HepG2 (cell line): Measurements from ENCODE around the gene TBX3. TPM values are rescaled to one million over a fixed set of nuclear protein-coding genes. Genes with fewer than 3 reads are reported as not detected.
A peak's percentile ranks its signal among the peaks of the same experiment; 100 is the strongest.

Experiments
- ELF1 ChIP-seq: sonication (generic); formaldehyde crosslinking; IDR thresholded peaks from 2 replicates; pipeline ENCODE4 v1.4.0; 2020; ENCODE audit warnings: missing genetic modification reagents
- GLI4 ChIP-seq: sonication (generic); formaldehyde crosslinking; IDR thresholded peaks from 2 replicates; pipeline ENCODE4 v1.5.1; 2020; ENCODE audit warnings: missing genetic modification reagents, mild to moderate bottlenecking, moderate library complexity, borderline replicate concordance
- IRF9 ChIP-seq: sonication (generic); formaldehyde crosslinking; IDR thresholded peaks from 2 replicates; pipeline ENCODE4 v1.8.0; 2022; ENCODE audit warnings: missing genetic modification reagents, mild to moderate bottlenecking, borderline replicate concordance
- KDM3A ChIP-seq: IDR thresholded peaks from 2 replicates; pipeline ENCODE4 v1.6.1; 2018; ENCODE audit warnings: low read depth, missing compliant biosample characterization
- KLF16 ChIP-seq, 2 experiments: sonication (generic) in 1 of 2; formaldehyde crosslinking in 1 of 2; IDR thresholded peaks; 2 replicates each; pipeline versions ENCODE4 v1.6.1 to v1.8.0; 2016 to 2023; ENCODE audit warnings: missing genetic modification reagents in 2 of 2, missing compliant biosample characterization in 1 of 2
- MBNL3 ChIP-seq: fragments of 250-450 bp; sonication (Bioruptor Pico); conservative IDR thresholded peaks from 2 replicates; pipeline ENCODE4 v1.8.0; 2022; ENCODE audit warnings: mild to moderate bottlenecking, inconsistent platforms
- NAIF1 ChIP-seq: sonication (generic); formaldehyde crosslinking; IDR thresholded peaks from 2 replicates; pipeline ENCODE4 v1.5.0; 2020; ENCODE audit warnings: mild to moderate bottlenecking, missing genetic modification reagents, borderline replicate concordance
- RAD51 ChIP-seq: fragments of 450-650 bp; IDR thresholded peaks from 2 replicates; pipeline ENCODE4 v1.6.1; 2016; ENCODE audit warnings: borderline replicate concordance
- SP5 ChIP-seq: IDR thresholded peaks from 2 replicates; pipeline ENCODE4 v1.6.1; 2016; ENCODE audit warnings: low read depth, borderline replicate concordance
- ZBTB39 ChIP-seq: sonication (generic); formaldehyde crosslinking; IDR thresholded peaks from 2 replicates; pipeline ENCODE4 v1.5.0; 2020; ENCODE audit warnings: missing genetic modification reagents
- ZBTB7A ChIP-seq: sonication (generic); formaldehyde crosslinking; IDR thresholded peaks from 2 replicates; pipeline ENCODE4 v1.8.0; 2022; ENCODE audit warnings: mild to moderate bottlenecking, missing genetic modification reagents
- ZNF30 ChIP-seq: sonication (generic); formaldehyde crosslinking; IDR thresholded peaks from 2 replicates; pipeline ENCODE4 v1.5.0; 2020; ENCODE audit warnings: mild to moderate bottlenecking, missing genetic modification reagents
- ZNF367 ChIP-seq: sonication (generic); formaldehyde crosslinking; IDR thresholded peaks from 2 replicates; pipeline ENCODE4 v1.4.0; 2020; ENCODE audit warnings: missing genetic modification reagents, borderline replicate concordance
- ZNF773 ChIP-seq: sonication (generic); formaldehyde crosslinking; IDR thresholded peaks from 2 replicates; pipeline ENCODE4 v1.4.0; 2020; ENCODE audit warnings: missing genetic modification reagents, borderline replicate concordance
- ZNF83 ChIP-seq: sonication (generic); formaldehyde crosslinking; IDR thresholded peaks from 2 replicates; pipeline ENCODE4 v1.4.0; 2020; ENCODE audit warnings: missing genetic modification reagents, mild to moderate bottlenecking, borderline replicate concordance
- polyA plus RNA-seq, 8 experiments: library from polyadenylated mRNA; depleted of rRNA in 3 of 8; stranded (reverse) in 7 of 8; unstranded in 1 of 8; fragments of >200 nt; fragmentation: Illumina TruSeq in 4 of 8; extraction: Trizol in 4 of 8; gene quantifications; 2 replicates each; pipeline versions ENCODE4 v1.2.1 to v1.2.3, GENCODE V29; 2011 to 2016; ENCODE audit warnings: low read depth in 4 of 8, missing spikeins in 1 of 8, mixed read lengths in 1 of 8; ENCODE audit not compliant: insufficient read depth in 1 of 8
- total RNA-seq, 5 experiments: library from RNA; depleted of rRNA; stranded (reverse); fragments of >200 nt; fragmentation: Illumina TruSeq; extraction: Trizol; gene quantifications; 2 replicates each; pipeline ENCODE4 v1.2.3, GENCODE V29; 2016; ENCODE audit warnings: low read depth in 1 of 5
- TF ChIP-seq, protein P1 (sequence below): fragments of 450-650 bp; IDR thresholded peaks from 2 replicates; pipeline ENCODE4 v1.6.1; 2017; ENCODE audit warnings: mild to moderate bottlenecking
- TF ChIP-seq, protein P2 (sequence below): sonication (generic); formaldehyde crosslinking; IDR thresholded peaks from 2 replicates; pipeline ENCODE4 v1.5.0; 2020; ENCODE audit warnings: mild to moderate bottlenecking, missing genetic modification reagents, borderline replicate concordance

TBX3 gene
- total and polyA plus RNA-seq, 2 of the 13 experiments (the other 11 are each of a cell fraction or from before 2014, with no cell fraction given), result 27.1 to 42.4 TPM

GRCh38 chr12:114668151-114668885 lies 15.7 kb downstream of the TBX3 start (continued):
- TF ChIP-seq NAIF1 (CRISPR knock-in tag), result no peak
- no peak for TF ChIP-seq IRF9 (CRISPR knock-in tag)
- TF ChIP-seq, protein P1, sequence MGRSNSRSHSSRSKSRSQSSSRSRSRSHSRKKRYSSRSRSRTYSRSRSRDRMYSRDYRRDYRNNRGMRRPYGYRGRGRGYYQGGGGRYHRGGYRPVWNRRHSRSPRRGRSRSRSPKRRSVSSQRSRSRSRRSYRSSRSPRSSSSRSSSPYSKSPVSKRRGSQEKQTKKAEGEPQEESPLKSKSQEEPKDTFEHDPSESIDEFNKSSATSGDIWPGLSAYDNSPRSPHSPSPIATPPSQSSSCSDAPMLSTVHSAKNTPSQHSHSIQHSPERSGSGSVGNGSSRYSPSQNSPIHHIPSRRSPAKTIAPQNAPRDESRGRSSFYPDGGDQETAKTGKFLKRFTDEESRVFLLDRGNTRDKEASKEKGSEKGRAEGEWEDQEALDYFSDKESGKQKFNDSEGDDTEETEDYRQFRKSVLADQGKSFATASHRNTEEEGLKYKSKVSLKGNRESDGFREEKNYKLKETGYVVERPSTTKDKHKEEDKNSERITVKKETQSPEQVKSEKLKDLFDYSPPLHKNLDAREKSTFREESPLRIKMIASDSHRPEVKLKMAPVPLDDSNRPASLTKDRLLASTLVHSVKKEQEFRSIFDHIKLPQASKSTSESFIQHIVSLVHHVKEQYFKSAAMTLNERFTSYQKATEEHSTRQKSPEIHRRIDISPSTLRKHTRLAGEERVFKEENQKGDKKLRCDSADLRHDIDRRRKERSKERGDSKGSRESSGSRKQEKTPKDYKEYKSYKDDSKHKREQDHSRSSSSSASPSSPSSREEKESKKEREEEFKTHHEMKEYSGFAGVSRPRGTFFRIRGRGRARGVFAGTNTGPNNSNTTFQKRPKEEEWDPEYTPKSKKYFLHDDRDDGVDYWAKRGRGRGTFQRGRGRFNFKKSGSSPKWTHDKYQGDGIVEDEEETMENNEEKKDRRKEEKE, result no peak
- TF ChIP-seq RAD51, result no peak
- TF ChIP-seq KDM3A (CRISPR knock-in tag), result no peak; the same call in 1 of the 2 replicates
- peak; percentile 40; the same call in 1 of the 2 replicates for TF ChIP-seq ELF1 (CRISPR knock-in tag)
- TF ChIP-seq, protein P2, sequence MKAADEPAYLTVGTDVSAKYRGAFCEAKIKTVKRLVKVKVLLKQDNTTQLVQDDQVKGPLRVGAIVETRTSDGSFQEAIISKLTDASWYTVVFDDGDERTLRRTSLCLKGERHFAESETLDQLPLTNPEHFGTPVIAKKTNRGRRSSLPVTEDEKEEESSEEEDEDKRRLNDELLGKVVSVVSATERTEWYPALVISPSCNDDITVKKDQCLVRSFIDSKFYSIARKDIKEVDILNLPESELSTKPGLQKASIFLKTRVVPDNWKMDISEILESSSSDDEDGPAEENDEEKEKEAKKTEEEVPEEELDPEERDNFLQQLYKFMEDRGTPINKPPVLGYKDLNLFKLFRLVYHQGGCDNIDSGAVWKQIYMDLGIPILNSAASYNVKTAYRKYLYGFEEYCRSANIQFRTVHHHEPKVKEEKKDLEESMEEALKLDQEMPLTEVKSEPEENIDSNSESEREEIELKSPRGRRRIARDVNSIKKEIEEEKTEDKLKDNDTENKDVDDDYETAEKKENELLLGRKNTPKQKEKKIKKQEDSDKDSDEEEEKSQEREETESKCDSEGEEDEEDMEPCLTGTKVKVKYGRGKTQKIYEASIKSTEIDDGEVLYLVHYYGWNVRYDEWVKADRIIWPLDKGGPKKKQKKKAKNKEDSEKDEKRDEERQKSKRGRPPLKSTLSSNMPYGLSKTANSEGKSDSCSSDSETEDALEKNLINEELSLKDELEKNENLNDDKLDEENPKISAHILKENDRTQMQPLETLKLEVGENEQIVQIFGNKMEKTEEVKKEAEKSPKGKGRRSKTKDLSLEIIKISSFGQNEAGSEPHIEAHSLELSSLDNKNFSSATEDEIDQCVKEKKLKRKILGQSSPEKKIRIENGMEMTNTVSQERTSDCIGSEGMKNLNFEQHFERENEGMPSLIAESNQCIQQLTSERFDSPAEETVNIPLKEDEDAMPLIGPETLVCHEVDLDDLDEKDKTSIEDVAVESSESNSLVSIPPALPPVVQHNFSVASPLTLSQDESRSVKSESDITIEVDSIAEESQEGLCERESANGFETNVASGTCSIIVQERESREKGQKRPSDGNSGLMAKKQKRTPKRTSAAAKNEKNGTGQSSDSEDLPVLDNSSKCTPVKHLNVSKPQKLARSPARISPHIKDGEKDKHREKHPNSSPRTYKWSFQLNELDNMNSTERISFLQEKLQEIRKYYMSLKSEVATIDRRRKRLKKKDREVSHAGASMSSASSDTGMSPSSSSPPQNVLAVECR, result 0 out of 2 replicates have a peak, but pooled peaks have one; percentile 17
- no peak for TF ChIP-seq ZNF30 (CRISPR knock-in tag)
- TF ChIP-seq GLI4 (CRISPR knock-in tag), result no peak
- TF ChIP-seq KLF16 (CRISPR knock-in tag; IDR thresholded peaks at IDR 0.05), result peak in 1 of 2 experiments; percentile 63; a peak in 1 of 4 replicates
- TF ChIP-seq ZNF83 (CRISPR knock-in tag), result no peak
- TF ChIP-seq MBNL3, result no peak
- no peak for TF ChIP-seq ZBTB39 (CRISPR knock-in tag)
- no peak for TF ChIP-seq ZNF773 (CRISPR knock-in tag)
- no peak for TF ChIP-seq ZBTB7A
- TF ChIP-seq SP5, result no peak
- no peak for TF ChIP-seq ZNF367 (CRISPR knock-in tag)
